ENCODE results near the gene MAML3.

Gene MAML3

GRCh38 chr4:140096921-140097320, 57.1 kb downstream of the MAML3 start:
- DNase-seq = no peak

GRCh38 chr4:140096483-140096861, 57.5 kb downstream of the MAML3 start:
- DNase-seq = no peak

GRCh38 chr4:140095694-140096482, 58.1 kb downstream of the MAML3 start:
- no peak for DNase-seq

GRCh38 chr4:140094438-140095420, 59.3 kb downstream of the MAML3 start:
- peak; percentile 73 for DNase-seq

- no peak for DNase-seq
These were observed 61.7 kb downstream of the MAML3 start for GRCh38 chr4:140092094-140092851.

- DNase-seq = no peak
These were observed 62.7 kb downstream of the MAML3 start for GRCh38 chr4:140091305-140091704.

GRCh38 chr4:140090215-140090731, 63.7 kb downstream of the MAML3 start:
- no peak for DNase-seq

GRCh38 chr4:140089216-140089615, 64.8 kb downstream of the MAML3 start:
- DNase-seq = no peak

- DNase-seq = no peak
These were observed 65.5 kb downstream of the MAML3 start for GRCh38 chr4:140088323-140088967.

GRCh38 chr4:140085881-140086280, 68.1 kb downstream of the MAML3 start:
- DNase-seq = no peak

- no peak for DNase-seq
These were observed 68.8 kb downstream of the MAML3 start for GRCh38 chr4:140085062-140085622.

GRCh38 chr4:140084385-140084784, 69.6 kb downstream of the MAML3 start:
- no peak for DNase-seq

GRCh38 chr4:140082391-140082755, 71.6 kb downstream of the MAML3 start:
- DNase-seq = no peak

- no peak for DNase-seq
These were observed 72.2 kb downstream of the MAML3 start for GRCh38 chr4:140081641-140082390.

- DNase-seq = no peak
These were observed 73.1 kb downstream of the MAML3 start for GRCh38 chr4:140080883-140081282.

- DNase-seq = no peak
These were observed 75.6 kb downstream of the MAML3 start for GRCh38 chr4:140078366-140078765.

- no peak for DNase-seq
These were observed 77.7 kb downstream of the MAML3 start for GRCh38 chr4:140076307-140076706.

- DNase-seq = no peak
These were observed 82.2 kb downstream of the MAML3 start for GRCh38 chr4:140071806-140072205.

- no peak for DNase-seq
These were observed 83.0 kb downstream of the MAML3 start for GRCh38 chr4:140070973-140071372.

- DNase-seq = no peak
These were observed 83.6 kb downstream of the MAML3 start for GRCh38 chr4:140070366-140070765.

GRCh38 chr4:140069066-140069465, 84.9 kb downstream of the MAML3 start:
- no peak for DNase-seq

Data from right forelimb (tissue), 1 donor.